ENCODE measurements around the gene HYAL3. TPM values are rescaled to one million over a fixed set of nuclear protein-coding genes. Genes with fewer than 3 reads are reported as not detected.

The HYAL3 gene
- total and polyA plus RNA-seq, 2 of the 13 experiments (the other 11 are each of a cell fraction or from before 2014, with no cell fraction given): 5.5 to 10.4 TPM

- TF ChIP-seq ZNF772 (CRISPR knock-in tag; IDR thresholded peaks at IDR 0.05) (peak; percentile 66; the same call in 1 of the 2 replicates), PTBP1 (IDR thresholded peaks at IDR 0.05; ENCODE audit: low read depth, low read length, poor library complexity, severe bottlenecking) (peak; percentile 68), SMC3 (IDR thresholded peaks at IDR 0.05; ENCODE audit: low read length) (peak; percentile 64; the same call in 1 of the 2 replicates), BRD4 (CRISPR knock-in tag; IDR thresholded peaks at IDR 0.05) (0 out of 2 replicates have a peak, but pooled peaks have one; percentile 4), CBX1 (IDR thresholded peaks at IDR 0.05; ENCODE audit: low read depth) (no peak), ZBTB21 (CRISPR knock-in tag; IDR thresholded peaks at IDR 0.05) (no peak), CREM (IDR thresholded peaks at IDR 0.05) (peak; percentile 29; the same call in 1 of the 2 replicates), CREM (CRISPR knock-in tag; IDR thresholded peaks at IDR 0.05) (no peak), FOXK1 (CRISPR knock-in tag; IDR thresholded peaks at IDR 0.05; ENCODE audit: borderline replicate concordance, low read depth) (peak; percentile 40; the same call in 1 of the 2 replicates), PCBP2 (optimal IDR thresholded peaks at IDR 0.05; ENCODE audit: low read depth, low read length, poor library complexity, severe bottlenecking) (no peak), MED8 (CRISPR knock-in tag; IDR thresholded peaks at IDR 0.05; ENCODE audit: insufficient replicate concordance) (peak; percentile 49), XBP1 (CRISPR knock-in tag; IDR thresholded peaks at IDR 0.05) (peak; percentile 23; the same call in 1 of the 2 replicates), ZNF713 (CRISPR knock-in tag; IDR thresholded peaks at IDR 0.05) (peak; percentile 84; the same call in 1 of the 2 replicates), CEBPG (CRISPR knock-in tag; IDR thresholded peaks at IDR 0.05) (peak; percentile 20; the same call in 1 of the 2 replicates), MYC (CRISPR knock-in tag; IDR thresholded peaks at IDR 0.05; ENCODE audit: borderline replicate concordance) (peak; percentile 86), ONECUT2 (CRISPR knock-in tag; IDR thresholded peaks at IDR 0.05) (no peak), NFE2L1 (CRISPR knock-in tag; IDR thresholded peaks at IDR 0.05; ENCODE audit: borderline replicate concordance) (no peak), NFYC (CRISPR knock-in tag; IDR thresholded peaks at IDR 0.05) (no peak), ZNF549 (CRISPR knock-in tag; IDR thresholded peaks at IDR 0.05) (no peak), ZNF446 (CRISPR knock-in tag; IDR thresholded peaks at IDR 0.05) (no peak), ZNF749 (CRISPR knock-in tag; IDR thresholded peaks at IDR 0.05; ENCODE audit: borderline replicate concordance) (peak; percentile 72; the same call in 1 of the 2 replicates), MXD4 (CRISPR knock-in tag; IDR thresholded peaks at IDR 0.05) (0 out of 2 replicates have a peak, but pooled peaks have one; percentile 50)
- TF ChIP-seq, protein P1, sequence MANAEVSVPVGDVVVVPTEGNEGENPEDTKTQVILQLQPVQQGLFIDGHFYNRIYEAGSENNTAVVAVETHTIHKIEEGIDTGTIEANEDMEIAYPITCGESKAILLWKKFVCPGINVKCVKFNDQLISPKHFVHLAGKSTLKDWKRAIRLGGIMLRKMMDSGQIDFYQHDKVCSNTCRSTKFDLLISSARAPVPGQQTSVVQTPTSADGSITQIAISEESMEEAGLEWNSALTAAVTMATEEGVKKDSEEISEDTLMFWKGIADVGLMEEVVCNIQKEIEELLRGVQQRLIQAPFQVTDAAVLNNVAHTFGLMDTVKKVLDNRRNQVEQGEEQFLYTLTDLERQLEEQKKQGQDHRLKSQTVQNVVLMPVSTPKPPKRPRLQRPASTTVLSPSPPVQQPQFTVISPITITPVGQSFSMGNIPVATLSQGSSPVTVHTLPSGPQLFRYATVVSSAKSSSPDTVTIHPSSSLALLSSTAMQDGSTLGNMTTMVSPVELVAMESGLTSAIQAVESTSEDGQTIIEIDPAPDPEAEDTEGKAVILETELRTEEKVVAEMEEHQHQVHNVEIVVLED (CRISPR knock-in tag; IDR thresholded peaks at IDR 0.05; ENCODE audit: borderline replicate concordance): peak; percentile 37
- TF ChIP-seq, protein P2, sequence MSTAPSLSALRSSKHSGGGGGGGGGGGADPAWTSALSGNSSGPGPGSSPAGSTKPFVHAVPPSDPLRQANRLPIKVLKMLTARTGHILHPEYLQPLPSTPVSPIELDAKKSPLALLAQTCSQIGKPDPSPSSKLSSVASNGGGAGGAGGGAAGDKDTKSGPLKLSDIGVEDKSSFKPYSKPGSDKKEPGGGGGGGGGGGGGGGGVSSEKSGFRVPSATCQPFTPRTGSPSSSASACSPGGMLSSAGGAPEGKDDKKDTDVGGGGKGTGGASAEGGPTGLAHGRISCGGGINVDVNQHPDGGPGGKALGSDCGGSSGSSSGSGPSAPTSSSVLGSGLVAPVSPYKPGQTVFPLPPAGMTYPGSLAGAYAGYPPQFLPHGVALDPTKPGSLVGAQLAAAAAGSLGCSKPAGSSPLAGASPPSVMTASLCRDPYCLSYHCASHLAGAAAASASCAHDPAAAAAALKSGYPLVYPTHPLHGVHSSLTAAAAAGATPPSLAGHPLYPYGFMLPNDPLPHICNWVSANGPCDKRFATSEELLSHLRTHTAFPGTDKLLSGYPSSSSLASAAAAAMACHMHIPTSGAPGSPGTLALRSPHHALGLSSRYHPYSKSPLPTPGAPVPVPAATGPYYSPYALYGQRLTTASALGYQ (CRISPR knock-in tag; IDR thresholded peaks at IDR 0.05): peak; percentile 49
- TF ChIP-seq, protein P3, sequence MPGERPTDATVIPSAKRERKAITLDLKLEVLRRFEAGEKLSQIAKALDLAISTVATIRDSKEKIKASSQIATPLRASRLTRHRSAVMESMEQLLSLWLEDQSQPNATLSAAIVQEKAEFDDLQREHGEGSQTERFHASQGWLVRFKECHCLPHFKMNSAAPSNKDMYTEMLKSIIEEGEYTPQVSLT (CRISPR knock-in tag; IDR thresholded peaks at IDR 0.05; ENCODE audit: borderline replicate concordance, low read depth): no peak
- TF ChIP-seq, protein P4, sequence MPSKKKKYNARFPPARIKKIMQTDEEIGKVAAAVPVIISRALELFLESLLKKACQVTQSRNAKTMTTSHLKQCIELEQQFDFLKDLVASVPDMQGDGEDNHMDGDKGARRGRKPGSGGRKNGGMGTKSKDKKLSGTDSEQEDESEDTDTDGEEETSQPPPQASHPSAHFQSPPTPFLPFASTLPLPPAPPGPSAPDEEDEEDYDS (CRISPR knock-in tag; IDR thresholded peaks at IDR 0.05): peak; percentile 99
These were observed 4.0 kb upstream of the HYAL3 start, which contains the start of gene HYAL1 (continued) for GRCh38 chr3:50303013-50303815.
